NCI-H510A (cell line): ENCODE data around the gene TCTN3.
"Not testable (repeated sequence)": the region's sequence is repeated elsewhere in the genome, so short reads cannot be mapped to it uniquely, and the experiment has no call there.

Experiments
- DNase-seq: peaks from one replicate; lab custom pipeline; 2025; lab: John Stamatoyannopoulos, UW

Gene TCTN3

GRCh38 chr10:95693668-95694534 is at the start of gene TCTN3:
Gene TCTN3, minus strand, starts transcription at chr10:95693927. Its CDS starts 28 bp downstream, at chr10:95693899.
- peak; percentile 100 for DNase-seq

GRCh38 chr10:95742962-95743535 is 49.3 kb upstream of the TCTN3 start:
- no peak for DNase-seq

- no peak for DNase-seq
Observed at GRCh38 chr10:95742485-95742884, 48.8 kb upstream of the TCTN3 start.

- DNase-seq, result no peak
Observed at GRCh38 chr10:95741807-95742467, 48.2 kb upstream of the TCTN3 start.

GRCh38 chr10:95739056-95739455 is 45.3 kb upstream of the TCTN3 start:
- no peak for DNase-seq

- DNase-seq, result not testable (repeated sequence)
Observed at GRCh38 chr10:95732907-95733306, 39.2 kb upstream of the TCTN3 start.

- DNase-seq, result no peak
Observed at GRCh38 chr10:95730233-95730632, 36.5 kb upstream of the TCTN3 start.

GRCh38 chr10:95729323-95730055 is 35.8 kb upstream of the TCTN3 start:
- no peak for DNase-seq

GRCh38 chr10:95728526-95728925 is 34.8 kb upstream of the TCTN3 start:
- no peak for DNase-seq

- not testable (repeated sequence) for DNase-seq
Observed at GRCh38 chr10:95722496-95722895, 28.8 kb upstream of the TCTN3 start.

- not testable (repeated sequence) for DNase-seq
Observed at GRCh38 chr10:95720745-95721144, 27.0 kb upstream of the TCTN3 start.

GRCh38 chr10:95716866-95717265 is 23.1 kb upstream of the TCTN3 start:
- no peak for DNase-seq

- DNase-seq, result no peak
Observed at GRCh38 chr10:95716466-95716865, 22.7 kb upstream of the TCTN3 start.

GRCh38 chr10:95711492-95711891 is 17.8 kb upstream of the TCTN3 start:
- DNase-seq, result no peak

GRCh38 chr10:95706990-95707389 is 13.3 kb upstream of the TCTN3 start:
- DNase-seq, result no peak

- DNase-seq, result no peak
Observed at GRCh38 chr10:95706573-95706972, 12.8 kb upstream of the TCTN3 start.

GRCh38 chr10:95698415-95698814 is 4.7 kb upstream of the TCTN3 start:
- DNase-seq, result no peak

- DNase-seq, result no peak
Observed at GRCh38 chr10:95697429-95697828, 3.7 kb upstream of the TCTN3 start.

GRCh38 chr10:95694665-95695064 is 938 bp upstream of the TCTN3 start:
- DNase-seq, result no peak

GRCh38 chr10:95693071-95693667 is 558 bp downstream of the TCTN3 start:
- no peak for DNase-seq

- DNase-seq, result no peak
Observed at GRCh38 chr10:95691281-95691680, 2.4 kb downstream of the TCTN3 start.

GRCh38 chr10:95688648-95689047 is 5.1 kb downstream of the TCTN3 start:
- no peak for DNase-seq
